ENCODE results near the gene ILKAP. TPM values are rescaled to one million over a fixed set of nuclear protein-coding genes. Genes with fewer than 3 reads are reported as not detected.

The ILKAP gene
- total and polyA plus RNA-seq, 11 donors, result 12.4 to 41.7 (median 24.0) TPM

- H3K27me3 ChIP-seq, result no peaks in the 10 kb centered on the region
- ATAC-seq (peak in 1 of 4 donors; percentile 2), DNase-seq (no peak)
- intact Hi-C loops (cut with DNase I), result loop anchor here in 1 of 10 donors (10.0 kb wide), 1 partner anchor 104 kb away; no protein-coding TSS in a partner anchor
- H3K27ac ChIP-seq, result no peak overlapping the region
- no peak overlapping the region for H3K4me3 ChIP-seq
- H3K9me3 ChIP-seq, result no peaks in the 10 kb centered on the region
- H3K36me3 ChIP-seq, result peaks cover 0 to 13% (median 0%) of the 10 kb centered on the region in 9 donors
- 90 to 93% (median 92%) methylated on average over 25 of the region's 25 CpGs; no CpG with 5 or more reads in 1 of the 4 donors for WGBS, 4 donors
- TF ChIP-seq CTCF (IDR thresholded peaks at IDR 0.05), result no peak
- no peak for TF ChIP-seq POLR2A (IDR thresholded peaks at IDR 0.05)
- H3K4me1 ChIP-seq, result peaks cover 0 to 6% (median 0%) of the 10 kb centered on the region in 12 donors
Measured at GRCh38 chr2:238150686-238151085, 52.8 kb downstream of the ILKAP start.

GRCh38 chr2:238149841-238150572, 53.5 kb downstream of the ILKAP start:
- TF ChIP-seq POLR2A (IDR thresholded peaks at IDR 0.05) (no peak), CTCF (IDR thresholded peaks at IDR 0.05) (no peak)
- Histone ChIP-seq H3K36me3 (peaks cover 0 to 13% (median 0%) of the 10 kb centered on the region in 9 donors), H3K9me3 (no peaks in the 10 kb centered on the region), H3K27ac (no peak overlapping the region), H3K27me3 (no peaks in the 10 kb centered on the region), H3K4me3 (no peak overlapping the region), H3K4me1 (peaks cover 0 to 2% (median 0%) of the 10 kb centered on the region in 12 donors)
- 72 to 81% (median 78%) methylated on average over 14 of the region's 14 CpGs for whole genome bisulfite sequencing, 4 donors
- intact Hi-C loops (cut with DNase I), result loop anchor here in 3 of 10 donors (10.0 kb wide), 2 partner anchors 105 to 295 kb away; partner anchors contain the start of gene RAMP1 (in 2 of the 3)
- ATAC-seq (no peak), DNase-seq (no peak)

GRCh38 chr2:238148981-238149380, 54.5 kb downstream of the ILKAP start:
- DNase-seq, result no peak
- ATAC-seq, result no peak
- intact Hi-C loops (cut with DNase I), result loop anchor here in 2 of 10 donors (10.0 kb wide), 1 partner anchor 294 kb away; the partner anchor contains the start of gene RAMP1 (in 2 of the 2)
- Histone ChIP-seq H3K4me1 (peaks cover 0 to 2% (median under 1%) of the 10 kb centered on the region in 12 donors), H3K4me3 (no peak overlapping the region), H3K27ac (no peak overlapping the region), H3K36me3 (peaks cover 0 to 13% (median 0%) of the 10 kb centered on the region in 9 donors), H3K27me3 (no peaks in the 10 kb centered on the region), H3K9me3 (no peaks in the 10 kb centered on the region)
- 93 to 96% (median 94%) methylated on average over 4 to 15 of the region's 15 CpGs for WGBS, 4 donors
- TF ChIP-seq CTCF (IDR thresholded peaks at IDR 0.05), result no peak
- no peak for TF ChIP-seq POLR2A (IDR thresholded peaks at IDR 0.05)

- Histone ChIP-seq H3K36me3 (peaks cover 0 to 13% (median 0%) of the 10 kb centered on the region in 9 donors), H3K4me3 (no peak overlapping the region), H3K27me3 (no peaks in the 10 kb centered on the region), H3K27ac (no peak overlapping the region), H3K4me1 (peaks cover 0 to 20% (median 12%) of the 10 kb centered on the region in 12 donors), H3K9me3 (no peaks in the 10 kb centered on the region)
- ATAC-seq (no peak), DNase-seq (no peak)
- WGBS, 4 donors, result 79 to 89% (median 87%) methylated on average over 12 to 13 of the region's 13 CpGs
- intact Hi-C loops (cut with DNase I), result loop anchor here in 2 of 10 donors (10.0 kb wide), 1 partner anchor 292 kb away; the partner anchor contains the start of gene RAMP1 (in 2 of the 2)
- TF ChIP-seq CTCF (IDR thresholded peaks at IDR 0.05) (no peak), POLR2A (IDR thresholded peaks at IDR 0.05) (no peak)
Measured at GRCh38 chr2:238146884-238147544, 56.5 kb downstream of the ILKAP start.
